Esophagus squamous epithelium (tissue), 4 donors: ENCODE measurements around the gene ARF1.

ENCODE experiments used
- POLR2A ChIP-seq, 4 donors: fragments of 450-650 bp; IDR thresholded peaks; one replicate each; pipeline ENCODE4 v1.6.1; 2017; ENCODE audit warnings: antibody characterized with exemption in 4 of 4, mild to moderate bottlenecking in 4 of 4, moderate library complexity in 3 of 4
- TF ChIP-seq, protein P1 (sequence below), 6 experiments: fragments of 450-650 bp in 4 of 6; fragments of 200-600 bp in 2 of 6; sonication (generic) in 2 of 6; IDR thresholded peaks; one replicate each; pipeline ENCODE4 v1.5.1; 2016 to 2019; ENCODE audit warnings: antibody characterized with exemption in 6 of 6, mild to moderate bottlenecking in 4 of 6, moderate library complexity in 4 of 6

DNA sequence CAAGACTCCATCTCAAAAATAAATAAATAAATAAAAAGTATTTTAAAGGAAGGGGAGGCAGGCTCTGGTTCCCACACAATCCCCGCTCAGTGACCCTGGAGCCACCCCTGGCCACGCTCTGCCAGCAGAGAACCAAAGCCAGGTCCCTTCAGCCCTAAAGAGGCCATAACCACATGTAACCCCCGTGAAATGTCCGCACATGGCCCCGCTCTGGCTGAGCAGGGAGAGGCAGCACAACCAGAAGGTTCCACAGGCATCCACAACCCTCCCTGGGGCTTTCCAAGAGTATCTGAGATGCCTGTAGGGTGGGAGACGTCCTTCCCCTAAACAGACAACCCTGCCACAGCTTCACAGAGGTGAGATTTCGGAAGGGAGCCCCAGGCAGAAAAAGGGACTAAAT is 1.4 kb upstream of the ARF1 start:
- TF ChIP-seq, protein P1, sequence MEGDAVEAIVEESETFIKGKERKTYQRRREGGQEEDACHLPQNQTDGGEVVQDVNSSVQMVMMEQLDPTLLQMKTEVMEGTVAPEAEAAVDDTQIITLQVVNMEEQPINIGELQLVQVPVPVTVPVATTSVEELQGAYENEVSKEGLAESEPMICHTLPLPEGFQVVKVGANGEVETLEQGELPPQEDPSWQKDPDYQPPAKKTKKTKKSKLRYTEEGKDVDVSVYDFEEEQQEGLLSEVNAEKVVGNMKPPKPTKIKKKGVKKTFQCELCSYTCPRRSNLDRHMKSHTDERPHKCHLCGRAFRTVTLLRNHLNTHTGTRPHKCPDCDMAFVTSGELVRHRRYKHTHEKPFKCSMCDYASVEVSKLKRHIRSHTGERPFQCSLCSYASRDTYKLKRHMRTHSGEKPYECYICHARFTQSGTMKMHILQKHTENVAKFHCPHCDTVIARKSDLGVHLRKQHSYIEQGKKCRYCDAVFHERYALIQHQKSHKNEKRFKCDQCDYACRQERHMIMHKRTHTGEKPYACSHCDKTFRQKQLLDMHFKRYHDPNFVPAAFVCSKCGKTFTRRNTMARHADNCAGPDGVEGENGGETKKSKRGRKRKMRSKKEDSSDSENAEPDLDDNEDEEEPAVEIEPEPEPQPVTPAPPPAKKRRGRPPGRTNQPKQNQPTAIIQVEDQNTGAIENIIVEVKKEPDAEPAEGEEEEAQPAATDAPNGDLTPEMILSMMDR (IDR thresholded peaks at IDR 0.05): no peak
- no peak for TF ChIP-seq POLR2A (IDR thresholded peaks at IDR 0.05)
